H1 (cell line): ENCODE data around the gene NOL12. TPM values are rescaled to one million over a fixed set of nuclear protein-coding genes. Genes with fewer than 3 reads are reported as not detected.

Source experiments
- CTCF ChIA-PET: fragments of 300-600 bp; sonication (Branson Sonifier 250); formaldehyde crosslinking; loops from one replicate; lab custom pipeline; 2021; ENCODE audit not compliant: partially characterized antibody; lab: Charles Lee
- POLR2A ChIA-PET: fragments of 300-600 bp; sonication (Branson Sonifier 250); formaldehyde crosslinking; loops from one replicate; lab custom pipeline; 2021; ENCODE audit warnings: inconsistent platforms; ENCODE audit not compliant: partially characterized antibody; lab: Charles Lee
- DNase-seq, 2 experiments: peaks; one replicate each; pipeline versions ENCODE4 v3.0.0 to v3.0.0-alpha.2; 2010 to 2022; ENCODE audit warnings: low spot score in 2 of 2, low read depth in 1 of 2, mixed read lengths in 1 of 2
- FAIRE-seq: peaks from 2 replicates; lab custom pipeline; 2011; peaks lifted over from hg19 to GRCh38; lab: Jason Lieb, UNC
- H2AFZ ChIP-seq: 2 replicates; pipeline ENCODE4 v1.8.1; 2012; ENCODE audit warnings: low read length, inconsistent platforms
- H2AK5ac ChIP-seq: 2 replicates; pipeline ENCODE4 v1.6.1; 2013; ENCODE audit warnings: low read depth, low read length
- H2BK120ac ChIP-seq: replicated peaks from 2 replicates; pipeline ENCODE3; 2013; ENCODE audit warnings: low read depth, low read length, inconsistent platforms
- H2BK12ac ChIP-seq: 2 replicates; pipeline ENCODE4 v1.6.1; 2013; ENCODE audit warnings: low read depth, low read length
- H2BK15ac ChIP-seq: 2 replicates; pipeline ENCODE4 v1.6.1; 2013; ENCODE audit warnings: low read length
- H2BK20ac ChIP-seq: 2 replicates; pipeline ENCODE4 v1.6.1; 2013; ENCODE audit warnings: low read length
- H2BK5ac ChIP-seq: 2 replicates; pipeline ENCODE4 v1.6.1; 2013; ENCODE audit warnings: low read depth, low read length
- H3K14ac ChIP-seq: 2 replicates; pipeline ENCODE4 v1.6.1; 2013; ENCODE audit warnings: inconsistent platforms; ENCODE audit not compliant: insufficient read length
- H3K18ac ChIP-seq: 2 replicates; pipeline ENCODE4 v1.6.1; 2013; ENCODE audit warnings: low read length; ENCODE audit errors: extremely low read depth
- H3K23ac ChIP-seq: 2 replicates; pipeline ENCODE4 v1.6.1; 2013; ENCODE audit warnings: inconsistent platforms; ENCODE audit not compliant: insufficient read length
- H3K23me2 ChIP-seq: 2 replicates; pipeline ENCODE4 v1.6.1; 2013; ENCODE audit warnings: low read depth, low read length
- H3K27ac ChIP-seq: 2 replicates; pipeline ENCODE4 v1.6.1; 2011; ENCODE audit warnings: low read depth, low read length, inconsistent platforms
- H3K27me3 ChIP-seq, 4 experiments: replicated peaks in 1 of 4; 1 replicate in 1 of 4; 2 replicates in 3 of 4; pipeline versions ENCODE4 v1.6.1 to v1.8.1; 2011 to 2013; ENCODE audit warnings: low read length in 3 of 4, mild to moderate bottlenecking in 3 of 4, inconsistent platforms in 2 of 4, mixed read lengths in 2 of 4, moderate library complexity in 1 of 4; ENCODE audit not compliant: control insufficient read depth in 3 of 4, insufficient read depth in 3 of 4; ENCODE audit errors: extremely low read depth in 1 of 4
- H3K36me3 ChIP-seq, 4 experiments: 2 replicates each; pipeline versions ENCODE4 v1.6.1 to v1.8.1; 2011 to 2013; ENCODE audit warnings: mild to moderate bottlenecking in 4 of 4, low read length in 3 of 4, moderate library complexity in 2 of 4, control low read depth in 1 of 4, inconsistent platforms in 1 of 4; ENCODE audit not compliant: insufficient read depth in 4 of 4, control insufficient read depth in 2 of 4
- H3K4ac ChIP-seq: replicated peaks from 2 replicates; pipeline ENCODE3; 2013; ENCODE audit warnings: low read length, low read depth, mixed read lengths, inconsistent platforms; ENCODE audit not compliant: insufficient read length
- H3K4me1 ChIP-seq, 4 experiments: replicated peaks in 1 of 4; 1 replicate in 1 of 4; 2 replicates in 3 of 4; pipeline versions ENCODE4 v1.6.1 to v1.8.1; 2011 to 2013; ENCODE audit warnings: low read length in 3 of 4, inconsistent platforms in 2 of 4, mixed read lengths in 1 of 4; ENCODE audit not compliant: insufficient read depth in 4 of 4, control insufficient read depth in 3 of 4
- H3K4me2 ChIP-seq, 2 experiments: 2 replicates each; pipeline versions ENCODE4 v1.6.1 to v1.8.1; 2011 to 2013; ENCODE audit warnings: low read depth in 2 of 2, low read length in 2 of 2, control low read depth in 1 of 2, inconsistent platforms in 1 of 2, mild to moderate bottlenecking in 1 of 2; ENCODE audit not compliant: insufficient read depth in 1 of 2
- H3K4me3 ChIP-seq, 4 experiments: fragments of 200-600, 300-600 bp in 1 of 4; sonication (generic), shearing (Covaris generic), sonication (Bioruptor Twin) in 1 of 4; 2 replicates each; pipeline versions ENCODE4 v1.5.1 to v1.8.1; 2011 to 2016; ENCODE audit warnings: low read length in 4 of 4, low read depth in 3 of 4, control low read depth in 2 of 4, inconsistent platforms in 2 of 4, mild to moderate bottlenecking in 2 of 4, mixed read lengths in 1 of 4, moderate library complexity in 1 of 4; ENCODE audit not compliant: insufficient read depth in 2 of 4; ENCODE audit errors: extremely low read depth in 1 of 4
- H3K56ac ChIP-seq: replicated peaks from 2 replicates; pipeline ENCODE3; 2013; ENCODE audit warnings: low read depth, mild to moderate bottlenecking, mixed read lengths, low read length, inconsistent platforms; ENCODE audit not compliant: insufficient read length
- H3K79me1 ChIP-seq: 2 replicates; pipeline ENCODE4 v1.6.1; 2013; ENCODE audit warnings: low read depth, low read length, control low read depth
- H3K79me2 ChIP-seq, 2 experiments: 2 replicates each; pipeline versions ENCODE4 v1.6.1 to v1.8.1; 2012 to 2013; ENCODE audit warnings: low read length in 2 of 2, mild to moderate bottlenecking in 2 of 2, inconsistent platforms in 1 of 2; ENCODE audit not compliant: insufficient read depth in 2 of 2, control insufficient read depth in 1 of 2
- H3K9ac ChIP-seq, 4 experiments: replicated peaks in 1 of 4; 1 replicate in 1 of 4; 2 replicates in 3 of 4; pipeline versions ENCODE4 v1.6.1 to v1.8.1; 2011 to 2013; ENCODE audit warnings: low read depth in 3 of 4, low read length in 3 of 4, control low read depth in 2 of 4, mild to moderate bottlenecking in 2 of 4, moderate library complexity in 2 of 4, inconsistent platforms in 1 of 4; ENCODE audit errors: extremely low read depth in 1 of 4
- H3K9me3 ChIP-seq, 2 experiments: 2 replicates each; pipeline versions ENCODE4 v1.6.1 to v1.8.1; 2012 to 2013; ENCODE audit warnings: mild to moderate bottlenecking in 2 of 2, moderate library complexity in 2 of 2, control low read depth in 1 of 2, inconsistent platforms in 1 of 2, low read depth in 1 of 2, low read length in 1 of 2, mixed read lengths in 1 of 2; ENCODE audit not compliant: insufficient read depth in 2 of 2
- H4K20me1 ChIP-seq, 2 experiments: replicated peaks in 1 of 2; 2 replicates each; pipeline versions ENCODE3 to v1.8.1; 2011 to 2013; ENCODE audit warnings: inconsistent platforms in 2 of 2, low read length in 2 of 2, mild to moderate bottlenecking in 1 of 2; ENCODE audit not compliant: insufficient read depth in 2 of 2, control insufficient read depth in 1 of 2
- H4K5ac ChIP-seq: 2 replicates; pipeline ENCODE4 v1.6.1; 2013; ENCODE audit warnings: low read length, low read depth, mixed read lengths, inconsistent platforms; ENCODE audit not compliant: insufficient read length
- H4K8ac ChIP-seq: 2 replicates; pipeline ENCODE4 v1.8.0; 2013; ENCODE audit warnings: mild to moderate bottlenecking, moderate library complexity, low read length, inconsistent platforms; ENCODE audit not compliant: insufficient read depth; ENCODE audit errors: extremely low read depth
- H4K91ac ChIP-seq: replicated peaks from 2 replicates; pipeline ENCODE3; 2013; ENCODE audit warnings: low read length, mixed read lengths, inconsistent platforms; ENCODE audit not compliant: insufficient read length
- CTBP2 ChIP-seq: IDR thresholded peaks from 2 replicates; pipeline ENCODE4 v1.7.0; 2011; ENCODE audit warnings: borderline replicate concordance, mild to moderate bottlenecking, moderate library complexity, mixed read lengths, low read length; ENCODE audit not compliant: insufficient read depth, insufficient read length
- EGR1 ChIP-seq: IDR thresholded peaks from 2 replicates; pipeline ENCODE4 v1.6.1; 2011; ENCODE audit warnings: low read depth, low read length, borderline replicate concordance
- FOSL1 ChIP-seq: IDR thresholded peaks from 2 replicates; pipeline ENCODE4 v1.6.1; 2011; ENCODE audit warnings: mild to moderate bottlenecking, low read depth, low read length, moderate library complexity; ENCODE audit not compliant: insufficient read depth
- JUN ChIP-seq: IDR thresholded peaks from 2 replicates; pipeline ENCODE4 v1.6.1; 2011; ENCODE audit warnings: low read depth, mild to moderate bottlenecking, improper control_type of control experiment, low read length
- JUND ChIP-seq: IDR thresholded peaks from 2 replicates; pipeline ENCODE4 v1.6.1; 2011; ENCODE audit warnings: mild to moderate bottlenecking, improper control_type of control experiment, low read length
- KDM5A ChIP-seq: fragments of 200-600 bp; IDR thresholded peaks from 2 replicates; pipeline ENCODE4 v1.7.1; 2012; ENCODE audit warnings: mild to moderate bottlenecking, low read length, inconsistent platforms, mixed read lengths
- MAFK ChIP-seq: IDR thresholded peaks from 2 replicates; pipeline ENCODE4 v1.6.1; 2012; ENCODE audit warnings: low read depth, mild to moderate bottlenecking, improper control_type of control experiment, low read length
- POLR2AphosphoS5 ChIP-seq: IDR thresholded peaks from 2 replicates; pipeline ENCODE4 v1.6.1; 2011; ENCODE audit warnings: low read depth, low read length
- RAD21 ChIP-seq, 2 experiments: IDR thresholded peaks in 1 of 2; conservative IDR thresholded peaks in 1 of 2; 2 replicates each; pipeline ENCODE4 v1.6.1; 2011; ENCODE audit warnings: low read depth in 2 of 2, low read length in 2 of 2, improper control_type of control experiment in 1 of 2, inconsistent platforms in 1 of 2, mild to moderate bottlenecking in 1 of 2, moderate library complexity in 1 of 2
- RNF2 ChIP-seq: fragments of 200-900, 300-1000 bp; sonication (generic); IDR thresholded peaks from 2 replicates; pipeline ENCODE4 v1.7.1; 2016; ENCODE audit warnings: borderline replicate concordance, low read depth, mild to moderate bottlenecking, antibody characterized with exemption, low read length; ENCODE audit not compliant: poor library complexity, severe bottlenecking; ENCODE audit errors: missing control alignments
- SP1 ChIP-seq: IDR thresholded peaks from 2 replicates; pipeline ENCODE4 v1.6.1; 2011; ENCODE audit warnings: low read depth, low read length
- ZNF274 ChIP-seq: IDR thresholded peaks from 2 replicates; pipeline ENCODE4 v1.7.0; 2012; ENCODE audit warnings: low read length, borderline replicate concordance; ENCODE audit errors: extremely low read depth
- WGBS, 2 experiments: shearing (Covaris generic) in 1 of 2; methylation state at CpG; one replicate each; pipeline versions ENCODE4 v1.1.6 to v1.1.7; 2013 to 2015; ENCODE audit warnings: low lambda C conversion rate in 2 of 2, mixed read lengths in 2 of 2, inconsistent platforms in 1 of 2, low coverage in 1 of 2, missing lambda C conversion rate in 1 of 2; ENCODE audit not compliant: insufficient replicate concordance in 2 of 2, insufficient coverage in 1 of 2, insufficient read length in 1 of 2; ENCODE audit errors: extremely low coverage in 1 of 2, missing lambda C conversion rate in 1 of 2; 5-methylcytosine and 5-hydroxymethylcytosine counted together
- polyA plus RNA-seq, 7 experiments: library from polyadenylated mRNA; depleted of rRNA in 3 of 7; stranded (reverse) in 5 of 7; unstranded in 2 of 7; fragments of >200 nt in 5 of 7; fragments of 200-250 nt in 2 of 7; gene quantifications; 1 replicate in 5 of 7; 2 replicates in 1 of 7; 4 replicates in 1 of 7; pipeline versions ENCODE4 v1.2.1 to v1.2.3, GENCODE V29; 2011 to 2013; ENCODE audit warnings: missing spikeins in 2 of 7, mixed read lengths in 2 of 7
- total RNA-seq: library from RNA; stranded (reverse); fragmentation: NEBNext Ultra II Directional; extraction: Animal tissue kit (Norgen Biotek cat#: 25700); gene quantifications from 2 replicates; pipeline ENCODE4 v1.2.1, GENCODE V29; 2021

NOL12 gene
- total and polyA plus RNA-seq, 2 of the 8 experiments (the other 6 are each of a cell fraction or from before 2014, with no cell fraction given), result 25.3 to 28.3 TPM

DNA sequence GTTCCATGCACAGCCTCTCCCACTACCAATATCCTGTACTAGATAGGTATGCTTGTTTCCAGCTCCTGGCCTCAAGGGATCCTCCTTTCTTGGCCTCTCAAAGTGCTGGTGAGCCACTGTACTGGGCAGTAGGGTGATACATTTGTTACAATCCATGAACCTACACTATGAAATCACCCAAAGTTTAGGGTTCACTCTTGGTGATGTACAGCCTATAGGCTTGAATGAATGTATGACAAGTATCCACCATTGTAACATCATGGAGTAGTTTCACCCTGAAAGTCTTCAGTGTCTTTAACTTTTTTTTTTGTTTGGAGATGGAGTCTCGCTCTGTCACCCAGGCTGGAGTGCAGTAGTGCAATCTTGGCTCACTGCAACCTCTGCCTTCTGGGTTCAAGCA lies 42.5 kb downstream of the NOL12 start:
- Histone ChIP-seq H2BK15ac (no peak overlapping the region), H2AK5ac (no peak overlapping the region), H4K91ac (no peak overlapping the region), H3K23ac (no peak overlapping the region), H3K27ac (no peak overlapping the region), H3K79me1 (no peaks in the 10 kb centered on the region), H3K18ac (no peak overlapping the region), H3K4me1 (no peaks in the 10 kb centered on the region), H3K9ac (no peak overlapping the region), H2BK12ac (no peak overlapping the region), H2BK120ac (no peak overlapping the region), H2BK5ac (no peak overlapping the region), H4K8ac (no peak overlapping the region), H4K5ac (no peak overlapping the region), H4K20me1 (peaks cover 0 to 7% of the 10 kb centered on the region in 2 experiments), H3K23me2 (no peaks in the 10 kb centered on the region), H2AFZ (no peak overlapping the region), H2BK20ac (no peak overlapping the region), H3K9me3 (no peaks in the 10 kb centered on the region), H3K14ac (no peak overlapping the region), H3K79me2 (no peaks in the 10 kb centered on the region), H3K56ac (no peak overlapping the region), H3K4ac (no peak overlapping the region), H3K4me2 (no peak overlapping the region), H3K36me3 (peaks cover 0 to 14% (median 6%) of the 10 kb centered on the region in 4 experiments; a peak in 4 of 8 replicates), H3K27me3 (peaks cover 0 to 4% (median 0%) of the 10 kb centered on the region in 4 experiments; a peak in 4 of 7 replicates), H3K4me3 (no peak overlapping the region)
- ChIA-PET CTCF (interaction anchor here (0.5 to 1.7 kb wide), 8 partner anchors 9 to 944 kb away, joined by 3 to 8 read pairs (median 4); no protein-coding TSS in a partner anchor), POLR2A (interaction anchor here (0.6 to 1.6 kb wide), 10 partner anchors 8 to 528 kb away, joined by 3 to 5 read pairs (median 3); no protein-coding TSS in a partner anchor)
- FAIRE-seq (no peak), DNase-seq (no peak)
- WGBS, 2 experiments, result 90% methylated on average over 1 of the region's 1 CpG; no CpG with 5 or more reads in 1 of the 2 experiments
- no peak for TF ChIP-seq JUN
- no peak for TF ChIP-seq CTBP2
- no peak for TF ChIP-seq FOSL1
- TF ChIP-seq EGR1, result no peak
- TF ChIP-seq SP1, result no peak
- TF ChIP-seq POLR2AphosphoS5, result no peak
- TF ChIP-seq RNF2, result no peak
- TF ChIP-seq KDM5A, result no peak
- TF ChIP-seq MAFK, result no peak
- TF ChIP-seq JUND, result no peak
- no peak for TF ChIP-seq RAD21 (IDR thresholded peaks at IDR 0.05 in 1 of 2, conservative IDR thresholded peaks at IDR 0.05 in 1 of 2; ENCODE audit: low read depth in 2 of 2, low read length in 2 of 2)
- TF ChIP-seq ZNF274, result no peak
